GM21723 (cell line): ENCODE results near the gene UQCC2.

Source experiments
- ATAC-seq: cut with Tn5 transposase; IDR thresholded peaks from one replicate; pipeline ENCODE4 v1.9.1; 2021; ENCODE audit warnings: mild to moderate bottlenecking, moderate library complexity; ENCODE audit not compliant: unreplicated experiment

UQCC2 gene

DNA sequence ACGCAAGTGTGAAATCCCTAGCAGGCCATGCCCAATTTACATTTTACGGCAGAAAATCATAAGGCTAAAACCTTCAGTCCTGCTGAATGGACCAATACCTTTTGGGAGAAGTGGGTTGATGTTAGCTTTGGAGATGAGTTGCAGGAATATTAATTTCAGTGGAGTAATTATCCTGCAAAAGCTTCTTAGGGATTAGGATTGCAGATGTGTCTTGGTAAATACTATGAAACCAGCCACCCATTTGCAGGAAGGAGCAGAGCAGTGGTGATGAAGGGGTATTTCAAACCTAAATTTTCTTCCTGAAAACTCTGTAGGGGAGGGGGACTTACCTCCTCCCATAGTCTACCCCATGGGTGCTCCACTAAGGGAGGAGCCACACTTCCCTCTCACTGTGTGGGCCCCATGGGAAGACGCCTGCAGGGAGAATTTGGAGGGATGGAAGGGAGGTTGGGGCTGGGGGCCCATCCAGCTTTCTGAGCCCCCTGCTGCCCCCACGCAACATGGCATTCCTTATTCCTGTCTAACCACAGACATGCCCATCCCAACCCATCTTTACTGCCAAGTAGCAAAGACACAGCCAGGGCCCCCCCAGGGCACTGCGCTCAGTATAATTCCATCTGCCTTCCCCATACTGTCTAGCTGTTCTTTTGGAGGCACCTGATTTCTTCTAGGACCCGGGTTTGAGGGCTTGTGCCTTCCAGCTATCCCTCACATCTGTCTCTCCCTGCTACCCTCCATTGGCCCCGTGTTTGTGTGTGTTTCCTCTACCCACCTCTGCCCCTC, 14.6 kb upstream of the UQCC2 start:
- no peak for ATAC-seq

DNA sequence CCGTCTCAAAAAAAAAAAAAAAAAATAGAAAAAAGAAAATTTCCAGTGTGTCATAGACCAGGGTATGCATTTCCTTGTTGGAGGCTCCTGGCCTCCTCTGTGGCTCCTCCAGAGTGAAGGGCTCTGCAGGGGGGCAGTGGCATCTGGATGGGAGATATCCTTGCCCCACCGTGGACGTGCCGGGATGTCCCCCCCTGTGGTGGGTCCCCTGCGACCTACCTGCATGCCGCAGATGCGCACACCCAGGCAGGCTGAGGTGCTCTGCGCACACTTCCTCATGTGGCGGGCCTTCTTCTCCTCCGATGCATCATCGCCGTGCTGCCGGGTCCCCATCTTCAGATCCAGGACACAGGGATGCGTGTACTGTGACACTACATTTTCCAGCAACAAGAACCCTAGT, 13.7 kb upstream of the UQCC2 start:
- no peak for ATAC-seq

- ATAC-seq: no peak
Measured at GRCh38 chr6:33724102-33725023, 12.9 kb upstream of the UQCC2 start.

DNA sequence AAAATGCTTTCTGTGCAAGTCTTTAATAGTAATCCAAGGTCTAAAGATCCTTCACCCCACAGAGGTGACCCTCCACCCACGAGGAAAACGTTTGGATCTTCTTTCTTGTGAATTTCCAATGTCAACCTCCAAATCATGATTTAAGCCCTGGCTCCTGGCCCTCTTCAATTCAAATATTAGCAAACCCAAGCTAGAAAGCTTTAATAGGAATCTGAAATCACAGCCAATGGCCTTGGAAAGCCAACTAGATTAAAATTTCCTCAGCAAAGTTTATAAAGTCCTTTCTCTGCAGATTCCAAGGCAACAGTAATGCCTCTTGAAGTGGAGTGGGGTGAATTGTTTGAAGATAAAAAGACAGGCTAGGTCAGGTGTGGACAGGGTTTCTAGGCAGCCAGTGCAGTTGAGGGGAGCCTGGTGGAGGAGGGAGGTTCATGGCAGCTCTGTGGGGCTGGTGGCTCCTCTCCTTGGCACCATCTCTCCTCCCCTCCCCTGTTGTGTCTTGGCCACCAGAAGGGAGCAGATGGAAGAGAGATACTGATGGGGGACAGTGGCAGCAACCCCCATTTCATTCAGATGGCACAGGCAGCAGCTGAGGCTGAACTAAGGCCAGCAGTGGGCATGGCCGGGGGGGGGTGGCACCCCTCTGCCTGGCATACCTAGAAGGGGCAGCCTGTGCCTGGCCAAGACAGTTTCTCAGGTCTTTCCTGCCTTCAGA, 12.0 kb upstream of the UQCC2 start:
- ATAC-seq: no peak

GRCh38 chr6:33722103-33722623, 10.7 kb upstream of the UQCC2 start:
- no peak for ATAC-seq

DNA sequence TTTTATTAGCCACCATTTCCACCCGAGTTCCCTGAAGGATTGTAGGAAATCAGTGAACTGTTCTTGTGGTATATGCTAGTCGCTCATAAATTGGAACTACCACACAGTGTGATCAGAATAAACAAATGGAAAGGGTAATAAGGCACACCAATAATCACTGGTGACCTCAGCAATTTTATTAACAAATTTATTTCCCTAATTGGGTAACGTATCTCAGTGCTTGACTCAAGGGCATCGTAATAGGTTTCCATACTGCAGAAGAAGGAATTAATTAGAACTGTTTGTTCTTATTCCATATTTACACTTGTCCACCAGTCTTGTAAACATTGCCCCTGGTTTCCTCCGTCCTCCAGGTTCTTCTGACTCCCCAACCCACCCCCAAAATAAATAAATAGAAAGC, 10.0 kb upstream of the UQCC2 start:
- no peak for ATAC-seq

- no peak for ATAC-seq
Measured at GRCh38 chr6:33720998-33721397, 9.5 kb upstream of the UQCC2 start.

- ATAC-seq: no peak
Measured at GRCh38 chr6:33719326-33719987, 8.0 kb upstream of the UQCC2 start.

- ATAC-seq: no peak
Measured at GRCh38 chr6:33718713-33719112, 7.2 kb upstream of the UQCC2 start.

GRCh38 chr6:33717934-33718455, 6.5 kb upstream of the UQCC2 start:
- no peak for ATAC-seq

DNA sequence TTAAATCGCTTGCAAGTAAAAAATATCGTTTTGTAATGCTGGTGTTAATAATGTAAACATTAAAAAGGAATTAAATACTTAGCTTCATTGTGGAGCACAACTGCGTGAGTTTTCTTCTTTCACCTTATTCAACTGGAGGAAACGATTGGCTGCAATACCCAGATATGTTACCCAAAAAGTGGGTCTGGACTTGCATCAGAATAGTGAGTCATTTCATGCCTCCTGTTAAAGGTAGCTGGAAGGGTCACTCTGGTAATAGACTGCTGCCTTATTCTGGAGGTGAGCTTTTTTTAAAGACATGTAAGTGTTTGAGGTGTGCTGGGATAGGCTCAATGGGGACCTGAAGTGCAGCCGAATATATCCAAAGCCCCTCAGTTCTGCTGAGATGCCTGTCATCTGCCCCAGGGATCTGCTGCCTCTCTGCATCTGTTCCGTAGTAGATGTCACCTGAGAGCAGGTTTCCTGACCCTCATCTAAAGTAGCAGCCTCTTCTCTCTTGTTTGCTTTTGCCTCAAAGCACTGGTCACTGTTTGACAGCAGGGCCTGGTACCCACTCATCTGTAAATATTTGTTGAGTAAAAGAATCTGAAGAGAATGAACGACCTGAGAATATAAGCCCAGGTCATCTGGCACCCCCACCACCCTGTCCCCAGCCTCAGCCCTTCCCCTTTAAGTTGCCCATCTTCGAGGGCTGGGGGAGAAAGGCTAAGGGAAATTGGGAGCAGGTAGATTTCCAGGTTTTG, 5.6 kb upstream of the UQCC2 start:
- no peak for ATAC-seq

- ATAC-seq: no peak
Measured at GRCh38 chr6:33716379-33716778, 4.9 kb upstream of the UQCC2 start.

GRCh38 chr6:33714385-33715040, 3.0 kb upstream of the UQCC2 start:
- no peak for ATAC-seq

- no peak for ATAC-seq
Measured at GRCh38 chr6:33713786-33714185, 2.3 kb upstream of the UQCC2 start.

DNA sequence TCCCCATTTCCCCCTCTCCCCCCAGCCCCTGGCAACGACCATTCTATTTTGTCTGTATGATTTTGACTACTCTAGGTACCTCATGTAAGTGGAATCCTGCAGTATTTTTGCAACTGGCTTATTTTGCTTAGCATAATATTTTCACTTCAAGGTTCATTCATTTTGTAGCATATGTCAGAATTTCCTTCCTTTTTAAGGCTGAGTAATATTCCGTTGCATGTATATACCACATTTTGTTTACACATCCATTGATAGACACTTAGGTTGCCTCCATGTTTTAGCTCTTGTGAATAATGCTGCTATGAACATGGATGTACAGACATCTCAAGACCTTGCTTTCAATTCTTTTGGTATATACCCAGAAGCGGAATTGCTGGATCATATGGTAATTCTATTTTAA, 1.4 kb upstream of the UQCC2 start:
- no peak for ATAC-seq

DNA sequence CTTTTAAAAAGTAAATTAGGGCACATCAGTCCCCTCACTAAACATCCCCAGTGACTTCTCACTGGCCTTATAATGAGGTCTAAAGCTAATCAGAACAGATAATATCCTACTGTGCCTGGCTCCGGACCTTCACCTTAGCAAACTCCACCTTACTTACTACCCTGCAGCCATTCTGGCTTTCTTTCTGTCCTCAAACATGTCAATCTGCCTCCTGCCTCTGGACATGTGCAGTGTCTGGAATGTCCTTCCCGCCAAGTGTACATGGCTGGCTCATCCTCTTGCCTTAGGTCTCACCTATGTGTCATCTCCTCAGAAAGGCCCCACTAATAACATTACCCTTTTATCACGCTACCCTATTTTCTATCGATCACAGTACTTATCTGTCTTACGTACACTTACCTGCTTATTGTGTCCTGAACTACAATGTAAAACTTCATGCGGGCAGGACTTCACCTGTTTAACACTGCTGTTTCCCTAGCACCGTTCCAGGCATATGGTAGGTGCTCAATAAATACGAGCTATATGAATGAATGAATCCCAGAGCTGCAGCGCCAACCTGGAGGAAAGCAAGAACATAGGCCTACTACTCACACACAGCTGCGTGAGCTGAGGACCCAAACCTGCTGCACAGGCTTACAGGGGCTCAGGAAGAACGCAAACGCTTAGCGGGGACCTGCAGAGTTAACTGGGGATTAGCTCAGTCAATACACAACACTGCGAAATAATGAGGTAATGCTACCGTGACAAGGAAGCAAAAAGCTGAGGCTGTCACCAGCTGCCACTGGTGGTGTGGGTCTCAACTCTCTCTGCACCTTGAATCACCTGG, 991 bp downstream of the UQCC2 start:
- ATAC-seq: no peak

GRCh38 chr6:33709605-33710295, 1.8 kb downstream of the UQCC2 start:
- ATAC-seq: no peak
